HCT116 (cell line): ENCODE data around the gene VEGFA. TPM values are rescaled to one million over a fixed set of nuclear protein-coding genes. Genes with fewer than 3 reads are reported as not detected.
A peak's percentile ranks its signal among the peaks of the same experiment; 100 is the strongest.

Experiments
- ATAC-seq: fragments of 200-7000 bp; cut with Tn5 transposase; 2 replicates; pipeline ENCODE4 v1.9.1; 2020; ENCODE audit warnings: mild to moderate bottlenecking, moderate library complexity
- BruUV-seq: library from RNA; stranded (reverse); fragments of 400-500 nt; replicated peaks from 2 replicates; lab custom pipeline; 2021; lab: Mats Ljungman, UMichigan
- CTCF ChIA-PET: fragments of 300-600 bp; sonication (Branson Sonifier 250); formaldehyde crosslinking; loops from one replicate; lab custom pipeline; 2021; ENCODE audit warnings: antibody characterized with exemption; lab: Charles Lee
- POLR2A ChIA-PET: fragments of 300-600, 350-600 bp; sonication (Branson Sonifier 250); formaldehyde crosslinking; loops from one replicate; lab custom pipeline; 2021; ENCODE audit warnings: antibody characterized with exemption; lab: Charles Lee
- RAD21 ChIA-PET, 2 experiments: fragments of 300-600 bp; sonication (Branson Sonifier 250); formaldehyde crosslinking; loops; one replicate each; lab custom pipeline; 2023; ENCODE audit warnings: low total read pairs in 2 of 2; ENCODE audit not compliant: uncharacterized antibody in 2 of 2, unreplicated experiment in 2 of 2, low non-redundant PET in 1 of 2; lab: Charles Lee
- DNase-seq: peaks from one replicate; pipeline ENCODE4 v3.0.0-alpha.2; 2010; ENCODE audit warnings: low read depth, low spot score
- H2AFZ ChIP-seq: fragments of 200-600 bp; shearing (Covaris generic), sonication (generic); 2 replicates; pipeline ENCODE4 v1.6.1; 2017; ENCODE audit warnings: low read depth, mixed run types, mixed read lengths, antibody characterized with exemption, low read length; ENCODE audit not compliant: poor library complexity, severe bottlenecking
- H3K27ac ChIP-seq: 2 replicates; pipeline ENCODE4 v1.5.1; 2012; ENCODE audit warnings: low read depth, low read length
- H3K27me3 ChIP-seq: fragments of 200-600 bp; sonication (generic); 2 replicates; pipeline ENCODE4 v1.6.1; 2016; ENCODE audit warnings: mixed run types, low read length, mixed read lengths; ENCODE audit not compliant: insufficient read depth
- H3K36me3 ChIP-seq, 2 experiments: fragments of 200-500 bp in 1 of 2; fragments of 200-600 bp in 1 of 2; sonication (Bioruptor generic) in 1 of 2; sonication (generic) in 1 of 2; 2 replicates each; pipeline versions ENCODE4 v1.5.1 to v1.6.1; 2014 to 2016; ENCODE audit warnings: low read length in 2 of 2, inconsistent platforms in 1 of 2, mixed read lengths in 1 of 2, mixed run types in 1 of 2; ENCODE audit not compliant: insufficient read depth in 2 of 2, control insufficient read depth in 1 of 2
- H3K4me1 ChIP-seq, 2 experiments: fragments of 200-600 bp in 1 of 2; sonication (generic) in 1 of 2; 2 replicates each; pipeline versions ENCODE4 v1.5.1 to v1.6.1; 2012 to 2017; ENCODE audit warnings: low read length in 2 of 2, inconsistent platforms in 1 of 2, mild to moderate bottlenecking in 1 of 2, mixed read lengths in 1 of 2, mixed run types in 1 of 2, moderate library complexity in 1 of 2; ENCODE audit not compliant: insufficient read depth in 2 of 2, control insufficient read depth in 1 of 2
- H3K4me2 ChIP-seq: fragments of 200-600 bp; sonication (generic); 2 replicates; pipeline ENCODE4 v1.6.1; 2017; ENCODE audit warnings: mixed run types, low read length, mixed read lengths
- H3K4me3 ChIP-seq, 2 experiments: fragments of 200-600 bp in 1 of 2; sonication (generic) in 1 of 2; replicated peaks in 1 of 2; 2 replicates each; pipeline ENCODE4 v1.5.1; 2011 to 2016; ENCODE audit warnings: low read length in 2 of 2, control low read depth in 1 of 2, low read depth in 1 of 2, mild to moderate bottlenecking in 1 of 2, mixed read lengths in 1 of 2, mixed run types in 1 of 2
- H3K79me2 ChIP-seq: fragments of 200-600 bp; sonication (generic); 2 replicates; pipeline ENCODE4 v1.6.1; 2017; ENCODE audit warnings: mild to moderate bottlenecking, mixed run types, low read length, moderate library complexity, mixed read lengths; ENCODE audit not compliant: insufficient read depth
- H3K9ac ChIP-seq: fragments of 200-600 bp; sonication (generic); 2 replicates; pipeline ENCODE4 v1.6.1; 2016; ENCODE audit warnings: low read length, mixed read lengths
- H3K9me2 ChIP-seq: fragments of 200-600 bp; sonication (generic), shearing (Covaris generic); 2 replicates; pipeline ENCODE4 v1.6.1; 2017; ENCODE audit warnings: mixed run types, mild to moderate bottlenecking, moderate library complexity; ENCODE audit not compliant: insufficient read depth
- H3K9me3 ChIP-seq, 2 experiments: fragments of 200-500 bp in 1 of 2; fragments of 200-600 bp in 1 of 2; sonication (Bioruptor generic) in 1 of 2; sonication (generic) in 1 of 2; 2 replicates each; pipeline ENCODE4 v1.6.1; 2014 to 2017; ENCODE audit warnings: low read length in 2 of 2, mixed read lengths in 2 of 2, inconsistent platforms in 1 of 2, low read depth in 1 of 2, mild to moderate bottlenecking in 1 of 2, mixed run types in 1 of 2, moderate library complexity in 1 of 2; ENCODE audit not compliant: control insufficient read depth in 1 of 2, insufficient read depth in 1 of 2
- H4K20me1 ChIP-seq: fragments of 200-600 bp; sonication (generic), shearing (Covaris generic); 2 replicates; pipeline ENCODE4 v1.6.1; 2017; ENCODE audit warnings: mixed run types, mild to moderate bottlenecking, moderate library complexity; ENCODE audit not compliant: insufficient read depth
- CEBPB ChIP-seq: IDR thresholded peaks from 2 replicates; pipeline ENCODE4 v1.6.1; 2012; ENCODE audit warnings: low read depth
- EGR1 ChIP-seq: IDR thresholded peaks from 2 replicates; pipeline ENCODE4 v1.6.1; 2012; ENCODE audit warnings: low read depth
- EZH2 ChIP-seq: fragments of 200-600 bp; sonication (generic); IDR thresholded peaks from 2 replicates; pipeline ENCODE4 v1.6.1; 2017; ENCODE audit warnings: antibody characterized with exemption, mixed run types
- POLR2A ChIP-seq: IDR thresholded peaks from 2 replicates; pipeline ENCODE4 v1.7.0; 2011; ENCODE audit warnings: borderline replicate concordance; ENCODE audit not compliant: insufficient read depth, insufficient read length; ENCODE audit errors: extremely low read depth
- POLR2AphosphoS5 ChIP-seq: IDR thresholded peaks from 2 replicates; pipeline ENCODE4 v1.6.1; 2011; ENCODE audit warnings: mild to moderate bottlenecking, low read depth, low read length, moderate library complexity
- RAD21 ChIP-seq: IDR thresholded peaks from 2 replicates; pipeline ENCODE4 v1.6.1; 2012; ENCODE audit warnings: low read depth, mild to moderate bottlenecking
- intact Hi-C: fragments of 100-400 bp; cut with micrococcal nuclease; formaldehyde crosslinking; loops from 2 replicates; pipeline ENCODE4 v1.10.0; 2022
- total RNA-seq: library from RNA; stranded (reverse); gene quantifications from one replicate; pipeline ENCODE4 v1.2.1, GENCODE V29; 2021; ENCODE audit not compliant: unreplicated experiment

VEGFA gene
- total RNA-seq, 1 experiment from 2014 or later = 112 TPM

DNA sequence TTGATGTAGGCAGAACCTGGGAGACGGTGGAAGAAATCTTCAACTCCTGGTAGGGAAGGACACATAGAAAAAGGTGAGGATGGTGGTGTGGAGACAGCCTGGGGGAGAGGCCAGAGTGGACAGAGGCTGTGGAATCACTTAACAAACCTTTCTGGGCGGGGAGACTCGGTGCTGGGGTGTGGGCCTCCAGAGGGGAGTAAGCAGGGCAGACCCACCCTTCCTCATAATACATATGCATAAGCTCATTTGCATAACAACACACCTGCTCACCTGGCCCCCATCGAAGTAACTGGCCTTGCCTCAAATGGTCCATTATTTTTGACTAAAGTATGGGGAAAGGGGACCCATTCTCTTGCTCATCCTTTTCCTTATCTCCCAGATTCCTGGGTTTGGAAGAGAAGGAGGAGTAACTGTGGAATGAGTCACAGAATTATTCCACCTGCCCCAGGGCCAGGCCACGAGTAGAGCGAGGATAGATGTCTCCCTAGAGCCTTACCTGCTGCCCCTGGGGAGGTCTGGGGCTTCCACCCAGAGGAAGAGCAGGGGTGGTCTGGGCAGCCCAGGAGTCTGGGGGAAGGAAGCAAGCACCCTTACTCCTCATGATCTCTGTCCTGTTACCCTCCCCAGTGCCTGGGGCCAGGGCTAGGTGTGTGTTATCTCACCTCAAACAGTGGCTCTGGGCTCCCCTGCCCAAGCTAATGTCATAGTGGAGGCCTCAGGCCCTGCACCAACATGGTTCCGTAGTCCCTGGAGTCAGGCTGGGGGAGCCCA lies 10.7 kb upstream of the VEGFA start:
- no peak; the same call in 1 of the 2 replicates for ATAC-seq

DNA sequence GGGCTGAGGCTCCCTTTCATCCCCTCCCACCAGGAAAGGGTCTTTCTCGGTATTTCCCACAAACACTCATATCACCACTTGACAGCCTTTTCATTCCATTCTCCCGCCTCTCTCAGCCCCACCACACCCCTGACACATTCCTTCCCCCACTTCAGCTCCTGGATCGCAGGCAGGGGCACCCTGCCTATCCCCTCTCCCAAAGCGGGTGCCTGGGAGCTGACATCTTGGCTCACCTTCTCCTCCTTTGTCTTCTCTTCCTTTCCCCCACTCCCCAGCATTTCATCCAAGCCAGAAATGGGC lies 10.2 kb upstream of the VEGFA start:
- CTCF ChIA-PET = interaction anchor here (1.7 to 2.1 kb wide), 2 partner anchors 10 to 92 kb away, joined by 6 to 9 read pairs; partner anchors contain the start of gene VEGFA

More for the DNA sequence above, 10.7 kb upstream of the VEGFA start:
- intact Hi-C loops = no loop called here
- Histone ChIP-seq H4K20me1 (no peaks in the 10 kb centered on the region), H3K4me1 (peaks cover 0 to 7% of the 10 kb centered on the region in 2 experiments; a peak in 1 of 4 replicates), H3K9me2 (no peaks in the 10 kb centered on the region), H3K36me3 (no peaks in the 10 kb centered on the region), H3K79me2 (no peaks in the 10 kb centered on the region), H3K27me3 (no peaks in the 10 kb centered on the region; the same call in 1 of the 2 replicates), H3K9ac (no peak overlapping the region), H3K4me2 (no peak overlapping the region), H3K27ac (no peak overlapping the region), H3K4me3 (no peak overlapping the region), H3K9me3 (no peaks in the 10 kb centered on the region), H2AFZ (no peak overlapping the region)
- DNase-seq = no peak
- TF ChIP-seq CEBPB (no peak), POLR2A (peak; percentile 73), EGR1 (no peak), POLR2AphosphoS5 (0 out of 2 replicates have a peak, but pooled peaks have one; percentile 23)
- RAD21 ChIA-PET = no interaction called here
- POLR2A ChIA-PET = interaction anchor here (2.5 kb wide), 1 partner anchor 11 kb away, joined by 10 read pairs; the partner anchor contains the start of gene VEGFA
- CTCF ChIA-PET = interaction anchor here (1.0 to 2.1 kb wide), 4 partner anchors 8 to 91 kb away, joined by 3 to 9 read pairs (median 6); partner anchors contain the start of gene VEGFA
- BruUV-seq = no TSS peak

More for the DNA sequence above, 10.2 kb upstream of the VEGFA start:
- intact Hi-C loops = loop anchor here (2.0 kb wide), 1 partner anchor 93 kb away; no protein-coding TSS in a partner anchor
- H2AFZ ChIP-seq = no peak overlapping the region
- H3K4me3 ChIP-seq = no peak overlapping the region
- no peaks in the 10 kb centered on the region for H3K79me2 ChIP-seq
- ATAC-seq (no peak), DNase-seq (no peak)
- no peaks in the 10 kb centered on the region for H3K9me3 ChIP-seq
- RAD21 ChIA-PET = no interaction called here
- POLR2A ChIA-PET = interaction anchor here (2.5 kb wide), 1 partner anchor 10 kb away, joined by 10 read pairs; the partner anchor contains the start of gene VEGFA
- H3K9me2 ChIP-seq = no peaks in the 10 kb centered on the region
- no peaks in the 10 kb centered on the region; the same call in 1 of the 2 replicates for H3K27me3 ChIP-seq
- H3K4me2 ChIP-seq = no peak overlapping the region
- H3K36me3 ChIP-seq = no peaks in the 10 kb centered on the region
- peaks cover 0 to 7% of the 10 kb centered on the region in 2 experiments; a peak in 1 of 4 replicates for H3K4me1 ChIP-seq
- TF ChIP-seq POLR2AphosphoS5 = no peak
- no peak for TF ChIP-seq EZH2
- TF ChIP-seq RAD21 = no peak
- TF ChIP-seq CEBPB = no peak
- no peak overlapping the region for H3K9ac ChIP-seq
- no peak overlapping the region for H3K27ac ChIP-seq
- no peaks in the 10 kb centered on the region for H4K20me1 ChIP-seq
- BruUV-seq = no TSS peak
